Hematopoietic multipotent progenitor cell treated with erythropoietin and hydrocortisone succinate and interleukin-3 and kit ligand, for 17 days (in vitro differentiated cells): ENCODE data around the gene SLC2A11.
"Not testable (repeated sequence)": the region's sequence is repeated elsewhere in the genome, so short reads cannot be mapped to it uniquely, and the experiment has no call there.

Experiments used
- DNase-seq: peaks from one replicate; pipeline ENCODE4 v3.0.0-alpha.2; 2015; ENCODE audit warnings: low spot score

Gene SLC2A11

GRCh38 chr22:23891726-23892125, 34.1 kb downstream of the SLC2A11 start:
- DNase-seq, result no peak

- DNase-seq, result no peak
Measured at GRCh38 chr22:23892130-23892529, 34.5 kb downstream of the SLC2A11 start.

GRCh38 chr22:23892706-23893105, 35.0 kb downstream of the SLC2A11 start:
- DNase-seq, result no peak

GRCh38 chr22:23893121-23893944, 35.7 kb downstream of the SLC2A11 start:
- no peak for DNase-seq

GRCh38 chr22:23893945-23894709, 36.5 kb downstream of the SLC2A11 start, which contains the start of gene MIF:
TSS of gene MIF (plus strand) at chr22:23894383. CDS start at chr22:23894475, 92 bp downstream.
- peak; percentile 79 for DNase-seq

- DNase-seq, result peak; percentile 59
Measured at GRCh38 chr22:23894710-23895598, 37.3 kb downstream of the SLC2A11 start.

GRCh38 chr22:23895599-23896144, 38.0 kb downstream of the SLC2A11 start:
- no peak for DNase-seq

- no peak for DNase-seq
Measured at GRCh38 chr22:23896166-23896522, 38.5 kb downstream of the SLC2A11 start.

- DNase-seq, result no peak
Measured at GRCh38 chr22:23896523-23897186, 39.0 kb downstream of the SLC2A11 start.

GRCh38 chr22:23897320-23897719, 39.6 kb downstream of the SLC2A11 start:
- DNase-seq, result no peak

- DNase-seq, result no peak
Measured at GRCh38 chr22:23898006-23898974, 40.6 kb downstream of the SLC2A11 start.

GRCh38 chr22:23899042-23899745, 41.5 kb downstream of the SLC2A11 start:
- no peak for DNase-seq

GRCh38 chr22:23900227-23900626, 42.6 kb downstream of the SLC2A11 start:
- DNase-seq, result not testable (repeated sequence)

GRCh38 chr22:23901600-23901999, 43.9 kb downstream of the SLC2A11 start:
- no peak for DNase-seq

GRCh38 chr22:23903328-23903971, 45.8 kb downstream of the SLC2A11 start:
- no peak for DNase-seq

GRCh38 chr22:23904573-23905254, 47.0 kb downstream of the SLC2A11 start:
- no peak for DNase-seq

GRCh38 chr22:23906641-23907040, 49.0 kb downstream of the SLC2A11 start:
- no peak for DNase-seq

- DNase-seq, result not testable (repeated sequence)
Measured at GRCh38 chr22:23907423-23907822, 49.7 kb downstream of the SLC2A11 start.
